HG03432 (cell line): ENCODE results near the gene DNPH1.
A peak's percentile ranks its signal among the peaks of the same experiment; 100 is the strongest.

Experiments
- ATAC-seq: cut with Tn5 transposase; IDR thresholded peaks from one replicate; pipeline ENCODE4 v1.9.1; 2021; ENCODE audit warnings: mild to moderate bottlenecking, moderate library complexity; ENCODE audit not compliant: unreplicated experiment

The DNPH1 gene

GRCh38 chr6:43263314-43264178 is 34.3 kb upstream of the DNPH1 start:
- ATAC-seq, result peak; percentile 83

GRCh38 chr6:43262780-43263313 is 33.6 kb upstream of the DNPH1 start:
- ATAC-seq, result no peak

- no peak for ATAC-seq
Measured at GRCh38 chr6:43262000-43262779, 32.9 kb upstream of the DNPH1 start.

GRCh38 chr6:43261198-43261597 is 31.9 kb upstream of the DNPH1 start:
- no peak for ATAC-seq

- ATAC-seq, result no peak
Measured at GRCh38 chr6:43260791-43261190, 31.5 kb upstream of the DNPH1 start.

GRCh38 chr6:43258807-43259686 is 29.8 kb upstream of the DNPH1 start:
- ATAC-seq, result no peak

GRCh38 chr6:43258180-43258579 is 28.9 kb upstream of the DNPH1 start:
- ATAC-seq, result no peak

GRCh38 chr6:43257367-43258145 is 28.3 kb upstream of the DNPH1 start:
- no peak for ATAC-seq

GRCh38 chr6:43256670-43257366 is 27.5 kb upstream of the DNPH1 start:
- ATAC-seq, result no peak

- no peak for ATAC-seq
Measured at GRCh38 chr6:43255408-43256054, 26.2 kb upstream of the DNPH1 start.

- no peak for ATAC-seq
Measured at GRCh38 chr6:43254846-43255245, 25.6 kb upstream of the DNPH1 start.

GRCh38 chr6:43254138-43254817 is 25.0 kb upstream of the DNPH1 start:
- ATAC-seq, result no peak

- ATAC-seq, result no peak
Measured at GRCh38 chr6:43253401-43253800, 24.1 kb upstream of the DNPH1 start.

- no peak for ATAC-seq
Measured at GRCh38 chr6:43250992-43251373, 21.7 kb upstream of the DNPH1 start.

- no peak for ATAC-seq
Measured at GRCh38 chr6:43248791-43249190, 19.5 kb upstream of the DNPH1 start.

GRCh38 chr6:43248101-43248500 is 18.8 kb upstream of the DNPH1 start:
- ATAC-seq, result no peak

GRCh38 chr6:43247114-43247999 is 18.1 kb upstream of the DNPH1 start:
- ATAC-seq, result peak; percentile 92
